Epithelial cell of proximal tubule (primary cell): Measurements from ENCODE around the gene GPC3. TPM values are rescaled to one million over a fixed set of nuclear protein-coding genes. Genes with fewer than 3 reads are reported as not detected.

ENCODE experiments used
- DNase-seq: peaks from one replicate; pipeline ENCODE4 v3.0.0-alpha.2; 2011; ENCODE audit warnings: low read depth
- H3K4me3 ChIP-seq: 2 replicates; pipeline ENCODE4 v1.5.1; 2011; ENCODE audit warnings: low read depth, mild to moderate bottlenecking, low read length
- CTCF ChIP-seq: conservative IDR thresholded peaks from 2 replicates; pipeline ENCODE4 v1.5.1; 2012; ENCODE audit warnings: low read depth, mild to moderate bottlenecking, low read length
- total RNA-seq: library from RNA; depleted of rRNA; stranded (reverse); fragments of >200 nt; gene quantifications from 2 replicates; pipeline ENCODE4 v1.2.3, GENCODE V29; 2015

The GPC3 gene
- total RNA-seq, 1 donor from 2014 or later, result 3.3 TPM

GRCh38 chrX:133661962-133662839, 323.2 kb downstream of the GPC3 start:
- no peak for TF ChIP-seq CTCF
- DNase-seq, result no peak
- H3K4me3 ChIP-seq, result no peak overlapping the region

- no peak for DNase-seq
- TF ChIP-seq CTCF, result no peak
These were observed 325.1 kb downstream of the GPC3 start for GRCh38 chrX:133660281-133660680.

GRCh38 chrX:133658293-133658911, 327.0 kb downstream of the GPC3 start:
- TF ChIP-seq CTCF, result no peak
- DNase-seq, result no peak
- H3K4me3 ChIP-seq, result no peak overlapping the region

More at GRCh38 chrX:133660281-133660680, 325.1 kb downstream of the GPC3 start:
- H3K4me3 ChIP-seq, result no peak overlapping the region

GRCh38 chrX:133655275-133656265, 329.8 kb downstream of the GPC3 start:
- no peak overlapping the region for H3K4me3 ChIP-seq
- no peak for TF ChIP-seq CTCF
- peak; percentile 86 for DNase-seq

GRCh38 chrX:133654811-133655210, 330.6 kb downstream of the GPC3 start:
- no peak overlapping the region for H3K4me3 ChIP-seq
- no peak for DNase-seq
- no peak for TF ChIP-seq CTCF

- no peak overlapping the region for H3K4me3 ChIP-seq
- peak; percentile 71 for DNase-seq
- TF ChIP-seq CTCF, result no peak
These were observed 332.0 kb downstream of the GPC3 start for GRCh38 chrX:133653358-133653757.
